Spinal cord (tissue), 10 donors: ENCODE results near the gene RMND5B. TPM values are rescaled to one million over a fixed set of nuclear protein-coding genes. Genes with fewer than 3 reads are reported as not detected.

Experiments
- DNase-seq, 6 donors: peaks; one replicate each; pipeline versions ENCODE4 v3.0.0 to v3.0.0-alpha.2; 2013 to 2015; ENCODE audit warnings: low spot score in 6 of 6, low read depth in 4 of 6
- H3K27ac ChIP-seq: one replicate; pipeline ENCODE4 v1.5.1; 2013; ENCODE audit warnings: low read depth, low read length, control low read depth
- H3K27me3 ChIP-seq: one replicate; pipeline ENCODE4 v1.6.1; 2013; ENCODE audit warnings: low read length; ENCODE audit not compliant: control insufficient read depth, insufficient read depth
- H3K36me3 ChIP-seq: one replicate; pipeline ENCODE4 v1.6.1; 2013; ENCODE audit warnings: low read length; ENCODE audit not compliant: control insufficient read depth, insufficient read depth
- H3K4me1 ChIP-seq: one replicate; pipeline ENCODE4 v1.6.1; 2013; ENCODE audit warnings: low read length; ENCODE audit not compliant: control insufficient read depth, insufficient read depth
- H3K4me3 ChIP-seq: one replicate; pipeline ENCODE4 v1.5.1; 2013; ENCODE audit warnings: low read depth, low read length, control low read depth
- H3K9me3 ChIP-seq: one replicate; pipeline ENCODE4 v1.6.1; 2013; ENCODE audit warnings: low read length; ENCODE audit not compliant: control insufficient read depth, insufficient read depth
- WGBS: methylation state at CpG from one replicate; pipeline ENCODE4 v1.1.5; 2013; ENCODE audit warnings: missing lambda C conversion rate; ENCODE audit not compliant: insufficient coverage; 5-methylcytosine and 5-hydroxymethylcytosine counted together
- polyA plus RNA-seq, 2 donors: library from polyadenylated mRNA; unstranded; fragments of 120-200 nt; gene quantifications; one replicate each; pipeline ENCODE4 v1.2.1, GENCODE V29; 2013; ENCODE audit not compliant: insufficient read length in 2 of 2
- total RNA-seq, 2 donors: library from RNA; depleted of rRNA in 1 of 2; stranded (reverse); fragments of 120-200 nt in 1 of 2; fragments of >200 nt in 1 of 2; gene quantifications; one replicate each; pipeline versions ENCODE4 v1.2.3 to v1.2.4, GENCODE V29; 2013 to 2014
- donor health status: healthy.

The RMND5B gene
- total and polyA plus RNA-seq, 4 donors: 17.7 to 43.8 (median 33.2) TPM

- no peak overlapping the region for H3K4me3 ChIP-seq
- peaks cover 4% of the 10 kb centered on the region for H3K4me1 ChIP-seq
- H3K27me3 ChIP-seq: no peaks in the 10 kb centered on the region
- H3K27ac ChIP-seq: no peak overlapping the region
- 85% methylated on average over 5 of the region's 6 CpGs for WGBS
- DNase-seq: peak in 1 of 6 donors; percentile 52
- no peaks in the 10 kb centered on the region for H3K36me3 ChIP-seq
- H3K9me3 ChIP-seq: no peaks in the 10 kb centered on the region
Measured at GRCh38 chr5:178186427-178186826, 55.6 kb downstream of the RMND5B start.

GRCh38 chr5:178187014-178187413, 56.2 kb downstream of the RMND5B start, which contains the start of gene GMCL2:
Gene GMCL2 (minus strand): TSS chr5:178187371. CDS start chr5:178187299, 72 bp downstream.
- Histone ChIP-seq H3K9me3 (no peaks in the 10 kb centered on the region), H3K4me1 (peaks cover 4% of the 10 kb centered on the region), H3K27ac (no peak within 1 kb of the TSS), H3K27me3 (no peaks in the 10 kb centered on the region), H3K36me3 (no peaks in the 10 kb centered on the region), H3K4me3 (no peak within 1 kb of the TSS)
- 89% methylated on average over 26 of the region's 27 CpGs for WGBS
- DNase-seq: no peak

- H3K4me3 ChIP-seq: no peak overlapping the region
- no peaks in the 10 kb centered on the region for H3K27me3 ChIP-seq
- no peaks in the 10 kb centered on the region for H3K36me3 ChIP-seq
- H3K4me1 ChIP-seq: peaks cover 4% of the 10 kb centered on the region
- no peak overlapping the region for H3K27ac ChIP-seq
- no peak for DNase-seq
- WGBS: 58% methylated on average over 2 of the region's 2 CpGs
- H3K9me3 ChIP-seq: peaks cover 1% of the 10 kb centered on the region
Measured at GRCh38 chr5:178189433-178189832, 58.6 kb downstream of the RMND5B start.

- H3K9me3 ChIP-seq: peaks cover 1% of the 10 kb centered on the region
- no peak overlapping the region for H3K4me3 ChIP-seq
- WGBS: 75% methylated on average over 2 of the region's 4 CpGs
- H3K27me3 ChIP-seq: no peaks in the 10 kb centered on the region
- H3K4me1 ChIP-seq: peaks cover 4% of the 10 kb centered on the region
- no peak overlapping the region for H3K27ac ChIP-seq
- no peak for DNase-seq
- no peaks in the 10 kb centered on the region for H3K36me3 ChIP-seq
Measured at GRCh38 chr5:178191661-178192060, 60.8 kb downstream of the RMND5B start.

GRCh38 chr5:178192244-178192643, 61.4 kb downstream of the RMND5B start:
- no peaks in the 10 kb centered on the region for H3K27me3 ChIP-seq
- no peak overlapping the region for H3K27ac ChIP-seq
- H3K4me3 ChIP-seq: no peak overlapping the region
- H3K4me1 ChIP-seq: peaks cover under 1% of the 10 kb centered on the region
- H3K9me3 ChIP-seq: peaks cover 1% of the 10 kb centered on the region
- 100% methylated on average over 2 of the region's 2 CpGs for WGBS
- no peak for DNase-seq
- H3K36me3 ChIP-seq: no peaks in the 10 kb centered on the region

GRCh38 chr5:178192787-178193186, 62.0 kb downstream of the RMND5B start:
- 94% methylated on average over 6 of the region's 7 CpGs for WGBS
- H3K4me1 ChIP-seq: no peaks in the 10 kb centered on the region
- no peak for DNase-seq

GRCh38 chr5:178193251-178193809, 62.5 kb downstream of the RMND5B start:
- H3K4me3 ChIP-seq: no peak overlapping the region
- H3K9me3 ChIP-seq: peaks cover 1% of the 10 kb centered on the region
- 84% methylated on average over 8 of the region's 8 CpGs for WGBS
- H3K36me3 ChIP-seq: no peaks in the 10 kb centered on the region
- no peak for DNase-seq
- no peaks in the 10 kb centered on the region for H3K27me3 ChIP-seq
- H3K27ac ChIP-seq: no peak overlapping the region
- no peaks in the 10 kb centered on the region for H3K4me1 ChIP-seq

More at GRCh38 chr5:178192787-178193186, 62.0 kb downstream of the RMND5B start:
- H3K9me3 ChIP-seq: peaks cover 1% of the 10 kb centered on the region
- no peaks in the 10 kb centered on the region for H3K27me3 ChIP-seq
- H3K27ac ChIP-seq: no peak overlapping the region
- H3K4me3 ChIP-seq: no peak overlapping the region
- no peaks in the 10 kb centered on the region for H3K36me3 ChIP-seq

- Histone ChIP-seq H3K9me3 (peaks cover 1% of the 10 kb centered on the region), H3K27ac (no peak overlapping the region), H3K36me3 (no peaks in the 10 kb centered on the region), H3K27me3 (no peaks in the 10 kb centered on the region), H3K4me1 (no peaks in the 10 kb centered on the region), H3K4me3 (no peak overlapping the region)
- 61% methylated on average over 7 of the region's 7 CpGs for WGBS
- DNase-seq: no peak
Measured at GRCh38 chr5:178194026-178194425, 63.2 kb downstream of the RMND5B start.

GRCh38 chr5:178196281-178196812, 65.5 kb downstream of the RMND5B start:
- Histone ChIP-seq H3K4me3 (no peak overlapping the region), H3K9me3 (peaks cover 1% of the 10 kb centered on the region), H3K27me3 (no peaks in the 10 kb centered on the region), H3K36me3 (no peaks in the 10 kb centered on the region), H3K4me1 (peaks cover 6% of the 10 kb centered on the region), H3K27ac (no peak overlapping the region)
- peak in 1 of 6 donors; percentile 56 for DNase-seq
- 44% methylated on average over 5 of the region's 7 CpGs for WGBS

GRCh38 chr5:178196986-178197385, 66.2 kb downstream of the RMND5B start:
- H3K36me3 ChIP-seq: no peaks in the 10 kb centered on the region
- peaks cover 6% of the 10 kb centered on the region for H3K4me1 ChIP-seq
- no peak overlapping the region for H3K27ac ChIP-seq
- peaks cover 1% of the 10 kb centered on the region for H3K9me3 ChIP-seq
- 83% methylated on average over 7 of the region's 8 CpGs for WGBS
- DNase-seq: no peak
- H3K27me3 ChIP-seq: no peaks in the 10 kb centered on the region
- no peak overlapping the region for H3K4me3 ChIP-seq
